Small intestine (tissue), 7 donors: ENCODE measurements around the gene LMO1. TPM values are rescaled to one million over a fixed set of nuclear protein-coding genes. Genes with fewer than 3 reads are reported as not detected.

Source experiments
- DNase-seq, 2 donors: peaks; one replicate each; pipeline versions ENCODE4 v3.0.0 to v3.0.0-alpha.2; 2013
- FAIRE-seq: peaks from 2 replicates; lab custom pipeline; 2012; peaks lifted over from hg19 to GRCh38; lab: Jason Lieb, UNC
- H3K27ac ChIP-seq, 3 donors: one replicate each; pipeline ENCODE4 v1.5.1; 2013; ENCODE audit warnings: low read length in 2 of 3, mild to moderate bottlenecking in 2 of 3, control low read depth in 1 of 3, inconsistent platforms in 1 of 3, low read depth in 1 of 3, moderate library complexity in 1 of 3
- H3K27me3 ChIP-seq, 3 donors: one replicate each; pipeline ENCODE4 v1.6.1; 2013; ENCODE audit warnings: low read length in 3 of 3, inconsistent platforms in 1 of 3; ENCODE audit not compliant: control insufficient read depth in 3 of 3, insufficient read depth in 3 of 3
- H3K36me3 ChIP-seq, 3 donors: one replicate each; pipeline ENCODE4 v1.6.1; 2013; ENCODE audit warnings: low read length in 3 of 3, inconsistent platforms in 1 of 3, low read depth in 1 of 3, mild to moderate bottlenecking in 1 of 3, moderate library complexity in 1 of 3; ENCODE audit not compliant: control insufficient read depth in 3 of 3, insufficient read depth in 2 of 3
- H3K4me1 ChIP-seq, 3 donors: one replicate each; pipeline ENCODE4 v1.6.1; 2013; ENCODE audit warnings: low read length in 2 of 3, inconsistent platforms in 1 of 3, low read depth in 1 of 3, mild to moderate bottlenecking in 1 of 3, moderate library complexity in 1 of 3; ENCODE audit not compliant: control insufficient read depth in 3 of 3, insufficient read depth in 2 of 3
- H3K4me3 ChIP-seq, 3 donors: one replicate each; pipeline ENCODE4 v1.5.1; 2013; ENCODE audit warnings: low read length in 3 of 3, control low read depth in 1 of 3, inconsistent platforms in 1 of 3, low read depth in 1 of 3, mild to moderate bottlenecking in 1 of 3, moderate library complexity in 1 of 3
- H3K9me3 ChIP-seq, 2 donors: one replicate each; pipeline ENCODE4 v1.6.1; 2013; ENCODE audit warnings: low read depth in 1 of 2, low read length in 1 of 2; ENCODE audit not compliant: control insufficient read depth in 2 of 2, insufficient read depth in 1 of 2
- WGBS, 3 donors: extraction: QIAGEN DNeasy Blood & Tissue Kit; methylation state at CpG; one replicate each; pipeline ENCODE4 v1.1.7; 2013; 5-methylcytosine and 5-hydroxymethylcytosine counted together
- polyA plus RNA-seq, 4 donors: library from polyadenylated mRNA; stranded (reverse) in 3 of 4; unstranded in 1 of 4; fragments of 200-250 nt in 3 of 4; fragments of 120-200 nt in 1 of 4; gene quantifications; one replicate each; pipeline versions ENCODE4 v1.2.1 to v1.2.3, GENCODE V29; 2013
- donor health status: healthy with polysubstance abuse.
- donor health status: control.
- donor health status: control.
- donor health status: Bipolar disorder and iron deficiency.
- donor health status: healthy.

The LMO1 gene
- polyA plus RNA-seq, 4 donors = 0.04 TPM; not detected in 3

GRCh38 chr11:8291421-8292350 is 28.0 kb upstream of the LMO1 start:
- FAIRE-seq (no peak), DNase-seq (no peak)
- no peaks in the 10 kb centered on the region for H3K4me1 ChIP-seq
- H3K4me3 ChIP-seq = no peak overlapping the region
- H3K27ac ChIP-seq = no peak overlapping the region
- no peaks in the 10 kb centered on the region for H3K36me3 ChIP-seq
- WGBS, 3 donors = 85 to 93% (median 91%) methylated on average over 11 of the region's 11 CpGs
- peaks cover 0 to 2% (median 0%) of the 10 kb centered on the region in 3 donors for H3K27me3 ChIP-seq
- H3K9me3 ChIP-seq = no peaks in the 10 kb centered on the region

GRCh38 chr11:8290081-8290810 is 26.6 kb upstream of the LMO1 start:
- Histone ChIP-seq H3K9me3 (no peaks in the 10 kb centered on the region), H3K27ac (no peak overlapping the region), H3K27me3 (no peaks in the 10 kb centered on the region), H3K4me3 (no peak overlapping the region), H3K36me3 (no peaks in the 10 kb centered on the region), H3K4me1 (no peaks in the 10 kb centered on the region)
- DNase-seq (no peak), FAIRE-seq (no peak)
- WGBS, 3 donors = 93% methylated on average over 8 of the region's 8 CpGs

GRCh38 chr11:8289492-8289918 is 25.8 kb upstream of the LMO1 start:
- H3K27me3 ChIP-seq = peaks cover 0 to 4% (median 0%) of the 10 kb centered on the region in 3 donors
- 61 to 79% (median 73%) methylated on average over 3 of the region's 3 CpGs for WGBS, 3 donors
- DNase-seq (no peak), FAIRE-seq (no peak)
- no peaks in the 10 kb centered on the region for H3K4me1 ChIP-seq
- H3K4me3 ChIP-seq = no peak overlapping the region
- H3K27ac ChIP-seq = no peak overlapping the region
- no peaks in the 10 kb centered on the region for H3K9me3 ChIP-seq
- H3K36me3 ChIP-seq = no peaks in the 10 kb centered on the region

GRCh38 chr11:8288824-8289491 is 25.3 kb upstream of the LMO1 start:
- Histone ChIP-seq H3K27ac (no peak overlapping the region), H3K4me3 (no peak overlapping the region), H3K4me1 (peaks cover 0 to under 1% (median 0%) of the 10 kb centered on the region in 3 donors), H3K36me3 (no peaks in the 10 kb centered on the region), H3K27me3 (peaks cover 0 to 8% (median 0%) of the 10 kb centered on the region in 3 donors), H3K9me3 (no peaks in the 10 kb centered on the region)
- FAIRE-seq (no peak), DNase-seq (no peak)
- 80 to 88% (median 87%) methylated on average over 13 of the region's 13 CpGs for WGBS, 3 donors

GRCh38 chr11:8288166-8288772 is 24.6 kb upstream of the LMO1 start:
- H3K4me3 ChIP-seq = no peak overlapping the region
- DNase-seq (no peak), FAIRE-seq (no peak)
- no peaks in the 10 kb centered on the region for H3K9me3 ChIP-seq
- peaks cover 0 to 3% (median 0%) of the 10 kb centered on the region in 3 donors for H3K4me1 ChIP-seq
- peaks cover 0 to 13% (median 0%) of the 10 kb centered on the region in 3 donors for H3K27me3 ChIP-seq
- no peaks in the 10 kb centered on the region for H3K36me3 ChIP-seq
- WGBS, 3 donors = 62 to 65% (median 63%) methylated on average over 3 of the region's 3 CpGs
- H3K27ac ChIP-seq = no peak overlapping the region

- no peaks in the 10 kb centered on the region for H3K36me3 ChIP-seq
- H3K27ac ChIP-seq = no peak overlapping the region
- no peaks in the 10 kb centered on the region for H3K9me3 ChIP-seq
- DNase-seq = no peak
- H3K4me1 ChIP-seq = peaks cover 0 to 3% (median 0%) of the 10 kb centered on the region in 3 donors
- no peak overlapping the region for H3K4me3 ChIP-seq
- peaks cover 0 to 19% (median under 1%) of the 10 kb centered on the region in 3 donors for H3K27me3 ChIP-seq
- FAIRE-seq = no peak
Observed at GRCh38 chr11:8287703-8288102, 24.0 kb upstream of the LMO1 start.

GRCh38 chr11:8287297-8287696 is 23.6 kb upstream of the LMO1 start:
- DNase-seq (no peak), FAIRE-seq (no peak)
- Histone ChIP-seq H3K27me3 (peaks cover 0 to 23% (median 2%) of the 10 kb centered on the region in 3 donors), H3K9me3 (no peaks in the 10 kb centered on the region), H3K36me3 (no peaks in the 10 kb centered on the region), H3K27ac (no peak overlapping the region), H3K4me1 (peaks cover 0 to 3% (median 0%) of the 10 kb centered on the region in 3 donors), H3K4me3 (no peak overlapping the region)
- 85 to 91% (median 86%) methylated on average over 5 of the region's 5 CpGs for WGBS, 3 donors

GRCh38 chr11:8286886-8287285 is 23.2 kb upstream of the LMO1 start:
- no peak for FAIRE-seq
- H3K4me3 ChIP-seq = no peak overlapping the region
- no peak for DNase-seq
- no peaks in the 10 kb centered on the region for H3K36me3 ChIP-seq
- H3K27ac ChIP-seq = no peak overlapping the region
- H3K9me3 ChIP-seq = no peaks in the 10 kb centered on the region
- peaks cover 0 to 3% (median 0%) of the 10 kb centered on the region in 3 donors for H3K4me1 ChIP-seq
- peaks cover 0 to 25% (median 2%) of the 10 kb centered on the region in 3 donors for H3K27me3 ChIP-seq
- WGBS, 3 donors = 33 to 68% (median 38%) methylated on average over 2 of the region's 2 CpGs
